ENCODE results near the gene HACE1.
A peak's percentile ranks its signal among the peaks of the same experiment; 100 is the strongest.

The HACE1 gene

GRCh38 chr6:104699593-104700329, 160.0 kb downstream of the HACE1 start:
- TF ChIP-seq CTCF (conservative IDR thresholded peaks at IDR 0.05; ENCODE audit: low read depth, low read length), result no peak
- DNase-seq (ENCODE audit: low read depth), result no peak
- H3K4me3 ChIP-seq (ENCODE audit: low read depth, low read length), result no peak overlapping the region

GRCh38 chr6:104698979-104699378, 160.7 kb downstream of the HACE1 start:
- DNase-seq (ENCODE audit: low read depth), result no peak
- TF ChIP-seq CTCF (conservative IDR thresholded peaks at IDR 0.05; ENCODE audit: low read depth, low read length), result no peak
- H3K4me3 ChIP-seq (ENCODE audit: low read depth, low read length), result no peak overlapping the region

- H3K4me3 ChIP-seq (ENCODE audit: low read depth, low read length), result no peak overlapping the region
- TF ChIP-seq CTCF (conservative IDR thresholded peaks at IDR 0.05; ENCODE audit: low read depth, low read length), result no peak
- DNase-seq (ENCODE audit: low read depth), result no peak
These were observed 167.7 kb downstream of the HACE1 start for GRCh38 chr6:104692008-104692407.

GRCh38 chr6:104689551-104690205, 170.0 kb downstream of the HACE1 start:
- H3K4me3 ChIP-seq (ENCODE audit: low read depth, low read length), result no peak overlapping the region
- TF ChIP-seq CTCF (conservative IDR thresholded peaks at IDR 0.05; ENCODE audit: low read depth, low read length), result no peak
- DNase-seq (ENCODE audit: low read depth), result peak; percentile 59

GRCh38 chr6:104688283-104688969, 171.3 kb downstream of the HACE1 start:
- TF ChIP-seq CTCF (conservative IDR thresholded peaks at IDR 0.05; ENCODE audit: low read depth, low read length), result no peak
- no peak for DNase-seq (ENCODE audit: low read depth)
- no peak overlapping the region for H3K4me3 ChIP-seq (ENCODE audit: low read depth, low read length)

- no peak for DNase-seq (ENCODE audit: low read depth)
- no peak for TF ChIP-seq CTCF (conservative IDR thresholded peaks at IDR 0.05; ENCODE audit: low read depth, low read length)
- H3K4me3 ChIP-seq (ENCODE audit: low read depth, low read length), result no peak overlapping the region
These were observed 173.1 kb downstream of the HACE1 start for GRCh38 chr6:104686550-104687175.
